ENCODE results near the gene HTRA3.

HTRA3 gene

DNA sequence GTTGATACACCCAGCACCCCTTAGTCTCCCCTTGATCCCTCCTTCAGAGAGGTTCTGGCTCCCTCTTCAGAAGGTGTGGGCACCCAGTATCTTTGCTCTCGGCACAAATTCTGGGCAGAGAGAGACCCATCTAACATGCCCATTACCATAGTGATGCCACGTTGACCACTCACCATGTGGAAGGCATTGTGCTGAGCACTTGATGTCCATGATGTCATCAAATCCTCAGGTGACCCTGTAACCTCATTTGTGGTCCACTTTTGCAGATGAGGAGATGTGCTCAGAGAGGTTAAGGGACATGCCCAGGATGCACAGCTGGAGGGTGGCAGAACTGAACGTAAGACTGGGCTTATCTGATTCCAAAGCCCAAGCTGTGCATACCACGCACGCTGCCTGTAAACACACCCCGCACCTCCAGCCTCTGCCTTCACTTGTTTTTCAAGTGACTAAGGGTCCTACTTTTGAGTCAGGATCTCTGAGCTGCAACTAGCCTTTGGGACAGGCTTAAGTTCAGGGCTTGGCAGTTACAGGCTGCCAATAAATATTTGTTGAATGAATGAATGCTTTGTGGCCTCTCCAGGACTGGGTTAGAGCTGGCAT lies 55.2 kb downstream of the HTRA3 start:
- no peak overlapping the region for H3K4me3 ChIP-seq (ENCODE audit: low read length)
- H4K20me1 ChIP-seq (ENCODE audit: insufficient read depth, low read length), result no peaks in the 10 kb centered on the region
- no peaks in the 10 kb centered on the region for H3K79me2 ChIP-seq (ENCODE audit: low read length)
- H2AFZ ChIP-seq (ENCODE audit: low read depth, low read length), result no peak overlapping the region
- H3K27me3 ChIP-seq (ENCODE audit: low read depth, low read length), result no peaks in the 10 kb centered on the region
- TF ChIP-seq, protein P1, sequence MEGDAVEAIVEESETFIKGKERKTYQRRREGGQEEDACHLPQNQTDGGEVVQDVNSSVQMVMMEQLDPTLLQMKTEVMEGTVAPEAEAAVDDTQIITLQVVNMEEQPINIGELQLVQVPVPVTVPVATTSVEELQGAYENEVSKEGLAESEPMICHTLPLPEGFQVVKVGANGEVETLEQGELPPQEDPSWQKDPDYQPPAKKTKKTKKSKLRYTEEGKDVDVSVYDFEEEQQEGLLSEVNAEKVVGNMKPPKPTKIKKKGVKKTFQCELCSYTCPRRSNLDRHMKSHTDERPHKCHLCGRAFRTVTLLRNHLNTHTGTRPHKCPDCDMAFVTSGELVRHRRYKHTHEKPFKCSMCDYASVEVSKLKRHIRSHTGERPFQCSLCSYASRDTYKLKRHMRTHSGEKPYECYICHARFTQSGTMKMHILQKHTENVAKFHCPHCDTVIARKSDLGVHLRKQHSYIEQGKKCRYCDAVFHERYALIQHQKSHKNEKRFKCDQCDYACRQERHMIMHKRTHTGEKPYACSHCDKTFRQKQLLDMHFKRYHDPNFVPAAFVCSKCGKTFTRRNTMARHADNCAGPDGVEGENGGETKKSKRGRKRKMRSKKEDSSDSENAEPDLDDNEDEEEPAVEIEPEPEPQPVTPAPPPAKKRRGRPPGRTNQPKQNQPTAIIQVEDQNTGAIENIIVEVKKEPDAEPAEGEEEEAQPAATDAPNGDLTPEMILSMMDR (IDR thresholded peaks at IDR 0.05; ENCODE audit: low read depth, low read length), result no peak
- TF ChIP-seq EZH2phosphoT487 (IDR thresholded peaks at IDR 0.05; ENCODE audit: low read depth), result no peak
- no peaks in the 10 kb centered on the region for H3K36me3 ChIP-seq (replicated peaks; ENCODE audit: low read depth, low read length)
- H3K4me1 ChIP-seq (ENCODE audit: low read length), result no peaks in the 10 kb centered on the region
- no peak overlapping the region for H3K27ac ChIP-seq (ENCODE audit: low read length)
- no peak overlapping the region for H3K9ac ChIP-seq (ENCODE audit: low read length)
- no peak overlapping the region for H3K4me2 ChIP-seq (ENCODE audit: low read length)
- H3K9me3 ChIP-seq (ENCODE audit: insufficient read depth, low read length), result no peaks in the 10 kb centered on the region

- Histone ChIP-seq H3K4me3 (ENCODE audit: low read length) (no peak overlapping the region), H3K9me3 (ENCODE audit: insufficient read depth, low read length) (no peaks in the 10 kb centered on the region), H3K27ac (ENCODE audit: low read length) (no peak overlapping the region), H3K79me2 (ENCODE audit: low read length) (no peaks in the 10 kb centered on the region), H3K27me3 (ENCODE audit: low read depth, low read length) (no peaks in the 10 kb centered on the region), H3K4me1 (ENCODE audit: low read length) (no peaks in the 10 kb centered on the region), H3K36me3 (replicated peaks; ENCODE audit: low read depth, low read length) (no peaks in the 10 kb centered on the region), H4K20me1 (ENCODE audit: insufficient read depth, low read length) (no peaks in the 10 kb centered on the region), H3K9ac (ENCODE audit: low read length) (no peak overlapping the region), H2AFZ (ENCODE audit: low read depth, low read length) (no peak overlapping the region), H3K4me2 (ENCODE audit: low read length) (no peak overlapping the region)
- TF ChIP-seq, protein P1 (IDR thresholded peaks at IDR 0.05; ENCODE audit: low read depth, low read length), result no peak
- no peak for TF ChIP-seq EZH2phosphoT487 (IDR thresholded peaks at IDR 0.05; ENCODE audit: low read depth)
Measured at GRCh38 chr4:8325291-8325973, 55.9 kb downstream of the HTRA3 start.

GRCh38 chr4:8326206-8326605 lies 56.7 kb downstream of the HTRA3 start:
- Histone ChIP-seq H3K79me2 (ENCODE audit: low read length) (no peaks in the 10 kb centered on the region), H3K27me3 (ENCODE audit: low read depth, low read length) (no peaks in the 10 kb centered on the region), H3K4me1 (ENCODE audit: low read length) (no peaks in the 10 kb centered on the region), H3K36me3 (replicated peaks; ENCODE audit: low read depth, low read length) (no peaks in the 10 kb centered on the region), H3K9me3 (ENCODE audit: insufficient read depth, low read length) (no peaks in the 10 kb centered on the region), H4K20me1 (ENCODE audit: insufficient read depth, low read length) (no peaks in the 10 kb centered on the region), H3K4me3 (ENCODE audit: low read length) (no peak overlapping the region), H3K9ac (ENCODE audit: low read length) (no peak overlapping the region), H3K4me2 (ENCODE audit: low read length) (no peak overlapping the region), H3K27ac (ENCODE audit: low read length) (no peak overlapping the region), H2AFZ (ENCODE audit: low read depth, low read length) (no peak overlapping the region)
- TF ChIP-seq, protein P1 (IDR thresholded peaks at IDR 0.05; ENCODE audit: low read depth, low read length), result no peak
- no peak for TF ChIP-seq EZH2phosphoT487 (IDR thresholded peaks at IDR 0.05; ENCODE audit: low read depth)

DNA sequence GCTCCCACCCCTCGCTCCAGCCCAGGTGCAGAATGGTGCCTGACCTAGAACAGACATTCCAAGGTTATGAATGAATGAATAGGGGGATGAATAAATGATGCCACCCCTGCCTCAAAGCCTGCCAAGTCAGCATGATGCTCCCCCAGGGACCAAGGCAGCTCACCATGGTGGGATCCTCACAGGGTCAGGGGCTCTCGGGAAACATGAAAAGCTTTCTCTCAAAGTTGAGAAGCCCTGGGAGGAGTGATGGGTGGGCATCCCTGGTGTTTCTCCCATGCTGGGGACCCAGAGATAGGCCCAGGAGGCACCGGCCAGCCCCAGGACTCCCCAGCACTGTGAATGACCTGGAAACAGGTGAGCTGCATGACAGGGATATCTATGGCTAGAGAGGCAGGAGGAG lies 58.9 kb downstream of the HTRA3 start:
- Histone ChIP-seq H3K36me3 (replicated peaks; ENCODE audit: low read depth, low read length) (no peaks in the 10 kb centered on the region), H3K4me3 (ENCODE audit: low read length) (no peak overlapping the region), H3K27ac (ENCODE audit: low read length) (no peak overlapping the region), H4K20me1 (ENCODE audit: insufficient read depth, low read length) (no peaks in the 10 kb centered on the region), H3K9me3 (ENCODE audit: insufficient read depth, low read length) (no peaks in the 10 kb centered on the region), H3K79me2 (ENCODE audit: low read length) (no peaks in the 10 kb centered on the region), H3K4me1 (ENCODE audit: low read length) (no peaks in the 10 kb centered on the region), H3K4me2 (ENCODE audit: low read length) (no peak overlapping the region), H3K27me3 (ENCODE audit: low read depth, low read length) (no peaks in the 10 kb centered on the region), H3K9ac (ENCODE audit: low read length) (no peak overlapping the region), H2AFZ (ENCODE audit: low read depth, low read length) (no peak overlapping the region)
- no peak for TF ChIP-seq EZH2phosphoT487 (IDR thresholded peaks at IDR 0.05; ENCODE audit: low read depth)
- TF ChIP-seq, protein P1 (IDR thresholded peaks at IDR 0.05; ENCODE audit: low read depth, low read length), result no peak
